OCI-LY7 (cell line): Measurements from ENCODE around the gene UROS. TPM values are rescaled to one million over a fixed set of nuclear protein-coding genes. Genes with fewer than 3 reads are reported as not detected.

ENCODE experiments used
- BruUV-seq: library from RNA; stranded (reverse); fragments of 400-500 nt; replicated peaks from 2 replicates; lab custom pipeline; 2021; lab: Mats Ljungman, UMichigan
- CTCF ChIA-PET: fragments of 300-600 bp; sonication (Branson Sonifier 250); formaldehyde crosslinking; loops from one replicate; lab custom pipeline; 2022; ENCODE audit warnings: antibody characterized with exemption; ENCODE audit not compliant: unreplicated experiment; lab: Charles Lee
- POLR2A ChIA-PET: fragments of 300-600 bp; sonication (Branson Sonifier 250); formaldehyde crosslinking; loops from one replicate; lab custom pipeline; 2022; ENCODE audit warnings: antibody characterized with exemption; lab: Charles Lee
- DNase-seq: peaks from one replicate; pipeline ENCODE4 v3.0.0-alpha.2; 2015; ENCODE audit warnings: low spot score
- H2AFZ ChIP-seq: fragments of 200-600 bp; sonication (generic), shearing (Covaris generic); 2 replicates; pipeline ENCODE4 v1.6.1; 2014; ENCODE audit warnings: mild to moderate bottlenecking, antibody characterized with exemption, low read length, moderate library complexity
- H3K27ac ChIP-seq: fragments of 200-600 bp; sonication (generic); 2 replicates; pipeline ENCODE4 v1.5.1; 2014; ENCODE audit warnings: mixed run types, low read depth, mild to moderate bottlenecking, moderate library complexity, low read length, inconsistent platforms; ENCODE audit not compliant: poor library complexity, severe bottlenecking
- H3K36me3 ChIP-seq: fragments of 200-600 bp; sonication (generic); 2 replicates; pipeline ENCODE4 v1.6.1; 2014; ENCODE audit warnings: mild to moderate bottlenecking, antibody characterized with exemption, low read length, moderate library complexity, mixed read lengths; ENCODE audit not compliant: insufficient read depth
- H3K4me1 ChIP-seq: fragments of 200-600 bp; sonication (generic); 2 replicates; pipeline ENCODE4 v1.5.1; 2014; ENCODE audit warnings: mild to moderate bottlenecking, low read length; ENCODE audit not compliant: insufficient read depth, poor library complexity, severe bottlenecking
- H3K4me2 ChIP-seq: fragments of 200-600 bp; sonication (generic); 2 replicates; pipeline ENCODE4 v1.6.1; 2014; ENCODE audit warnings: mild to moderate bottlenecking, low read length
- H3K4me3 ChIP-seq: fragments of 200-600 bp; sonication (generic); 2 replicates; pipeline ENCODE4 v1.5.1; 2014; ENCODE audit warnings: mild to moderate bottlenecking, low read depth, low read length; ENCODE audit not compliant: poor library complexity, severe bottlenecking
- H3K79me2 ChIP-seq: fragments of 200-600 bp; sonication (generic); 2 replicates; pipeline ENCODE4 v1.6.1; 2016; ENCODE audit warnings: low read depth, mild to moderate bottlenecking, low read length, moderate library complexity, mixed read lengths; ENCODE audit not compliant: insufficient read depth
- H3K9me2 ChIP-seq: fragments of 200-600 bp; sonication (generic); 2 replicates; pipeline ENCODE4 v1.6.1; 2016; ENCODE audit warnings: mild to moderate bottlenecking, low read length, mixed read lengths; ENCODE audit not compliant: insufficient read depth
- H3K9me3 ChIP-seq: fragments of 200-600 bp; sonication (generic); 2 replicates; pipeline ENCODE4 v1.6.1; 2014; ENCODE audit warnings: mild to moderate bottlenecking, mixed run types, low read length, mixed read lengths
- H4K20me1 ChIP-seq: fragments of 200-600 bp; sonication (generic); 2 replicates; pipeline ENCODE4 v1.6.1; 2014; ENCODE audit warnings: mild to moderate bottlenecking, antibody characterized with exemption, low read length, moderate library complexity, mixed read lengths; ENCODE audit not compliant: insufficient read depth
- EZH2phosphoT487 ChIP-seq: fragments of 200-600 bp; sonication (generic); IDR thresholded peaks from 2 replicates; pipeline ENCODE4 v1.6.1; 2018; ENCODE audit warnings: low read depth, borderline replicate concordance, mild to moderate bottlenecking, mixed run types, antibody characterized with exemption, low read length, moderate library complexity, mixed read lengths
- intact Hi-C: fragments of 100-400 bp; cut with micrococcal nuclease; formaldehyde crosslinking; loops from one replicate; pipeline ENCODE4 v1.10.0; 2022; ENCODE audit not compliant: unreplicated experiment
- microRNA-seq: library from miRNA; unstranded; fragments of <30 nt; microRNA quantifications from one replicate; pipeline ENCODE4 v1.2.0, GENCODE V29; 2022; ENCODE audit warnings: borderline replicate concordance
- small RNA-seq: library from RNA; depleted of rRNA; stranded (forward); fragments of <200 nt; gene quantifications from one replicate; pipeline ENCODE3, GENCODE V24; 2014
- total RNA-seq, 2 experiments: library from RNA; depleted of rRNA in 1 of 2; stranded (reverse); fragments of >200 nt in 1 of 2; shearing (Covaris generic) in 1 of 2; gene quantifications; 2 replicates each; pipeline ENCODE4 v1.2.3, GENCODE V29; 2014 to 2022
- TF ChIP-seq, protein P1 (sequence below): fragments of 200-600 bp; sonication (generic); conservative IDR thresholded peaks from 2 replicates; pipeline ENCODE4 v1.5.1; 2014; ENCODE audit warnings: mild to moderate bottlenecking, antibody characterized with exemption, low read length, moderate library complexity, mixed read lengths

The UROS gene
- total RNA-seq, 2 experiments from 2014 or later = 37.3 to 44.5 TPM

DNA sequence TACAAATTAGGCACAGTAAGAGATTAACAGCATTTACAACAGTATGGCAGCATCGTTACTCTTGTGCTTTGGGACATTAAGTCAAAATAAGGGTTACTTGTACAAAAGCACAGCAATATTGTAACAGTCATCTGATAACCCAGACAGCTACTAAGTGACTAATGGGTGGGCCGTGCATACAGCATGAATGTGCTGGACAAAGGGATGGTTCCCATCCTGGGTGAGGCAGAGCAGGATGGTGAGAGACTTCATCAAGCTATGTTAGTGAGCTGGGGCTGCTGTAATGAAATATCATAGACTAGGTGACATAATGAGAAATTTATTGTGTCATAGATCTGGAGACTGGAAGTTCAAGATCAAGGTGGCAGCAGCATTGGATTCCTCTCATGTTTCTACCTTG lies 78.1 kb downstream of the UROS start:
- no peak overlapping the region for H2AFZ ChIP-seq
- ChIA-PET CTCF (no interaction called here), POLR2A (interaction anchor here (0.6 kb wide), 1 partner anchor 14 kb away, joined by 3 read pairs; no protein-coding TSS in a partner anchor)
- TF ChIP-seq EZH2phosphoT487 = no peak
- no peaks in the 10 kb centered on the region for H3K9me3 ChIP-seq
- H3K4me1 ChIP-seq = no peaks in the 10 kb centered on the region
- intact Hi-C loops = no loop called here
- H3K79me2 ChIP-seq = no peaks in the 10 kb centered on the region
- no peak overlapping the region for H3K4me3 ChIP-seq
- H3K4me2 ChIP-seq = no peak overlapping the region
- no peak overlapping the region for H3K27ac ChIP-seq
- no TSS peak for BruUV-seq
- H4K20me1 ChIP-seq = 0 out of 2 replicates have a peak, but pooled peaks cover 20% of the 10 kb centered on the region
- no peaks in the 10 kb centered on the region for H3K9me2 ChIP-seq
- no peak for DNase-seq
- peaks cover 99% of the 10 kb centered on the region for H3K36me3 ChIP-seq

DNA sequence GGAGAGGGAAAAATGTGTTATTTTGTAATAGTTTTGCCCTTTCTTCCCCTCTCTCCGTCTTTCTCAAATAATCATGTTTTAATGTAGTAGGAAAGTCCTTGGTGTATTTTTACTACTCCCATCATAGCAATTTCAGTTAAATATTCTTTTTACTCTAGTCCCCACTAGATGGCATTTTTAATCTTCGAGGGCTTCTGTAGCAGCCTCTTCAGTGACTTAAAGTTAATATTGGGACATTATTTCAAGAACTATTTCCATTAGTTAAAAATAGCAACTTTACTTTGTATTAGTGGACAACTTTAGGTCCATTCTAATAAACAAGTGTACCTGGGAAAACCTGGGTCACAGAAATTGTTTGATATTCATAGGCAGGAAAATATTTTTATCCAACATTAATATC lies 80.6 kb downstream of the UROS start:
- BruUV-seq = TSS peak; percentile 4
- no peaks in the 10 kb centered on the region for H3K4me1 ChIP-seq
- DNase-seq = peak; percentile 12
- no peak overlapping the region for H3K27ac ChIP-seq
- 0 out of 2 replicates have a peak, but pooled peaks cover 7% of the 10 kb centered on the region for H3K79me2 ChIP-seq
- H3K4me2 ChIP-seq = no peak overlapping the region
- H3K9me3 ChIP-seq = no peaks in the 10 kb centered on the region
- ChIA-PET CTCF (no interaction called here), POLR2A (no interaction called here)
- 0 out of 2 replicates have a peak, but pooled peaks cover 23% of the 10 kb centered on the region for H4K20me1 ChIP-seq
- H3K36me3 ChIP-seq = peaks cover 99% of the 10 kb centered on the region
- H2AFZ ChIP-seq = no peak overlapping the region
- intact Hi-C loops = no loop called here
- TF ChIP-seq EZH2phosphoT487 = no peak
- TF ChIP-seq, protein P1, sequence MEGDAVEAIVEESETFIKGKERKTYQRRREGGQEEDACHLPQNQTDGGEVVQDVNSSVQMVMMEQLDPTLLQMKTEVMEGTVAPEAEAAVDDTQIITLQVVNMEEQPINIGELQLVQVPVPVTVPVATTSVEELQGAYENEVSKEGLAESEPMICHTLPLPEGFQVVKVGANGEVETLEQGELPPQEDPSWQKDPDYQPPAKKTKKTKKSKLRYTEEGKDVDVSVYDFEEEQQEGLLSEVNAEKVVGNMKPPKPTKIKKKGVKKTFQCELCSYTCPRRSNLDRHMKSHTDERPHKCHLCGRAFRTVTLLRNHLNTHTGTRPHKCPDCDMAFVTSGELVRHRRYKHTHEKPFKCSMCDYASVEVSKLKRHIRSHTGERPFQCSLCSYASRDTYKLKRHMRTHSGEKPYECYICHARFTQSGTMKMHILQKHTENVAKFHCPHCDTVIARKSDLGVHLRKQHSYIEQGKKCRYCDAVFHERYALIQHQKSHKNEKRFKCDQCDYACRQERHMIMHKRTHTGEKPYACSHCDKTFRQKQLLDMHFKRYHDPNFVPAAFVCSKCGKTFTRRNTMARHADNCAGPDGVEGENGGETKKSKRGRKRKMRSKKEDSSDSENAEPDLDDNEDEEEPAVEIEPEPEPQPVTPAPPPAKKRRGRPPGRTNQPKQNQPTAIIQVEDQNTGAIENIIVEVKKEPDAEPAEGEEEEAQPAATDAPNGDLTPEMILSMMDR = peak; percentile 61
- H3K4me3 ChIP-seq = no peak overlapping the region
- no peaks in the 10 kb centered on the region for H3K9me2 ChIP-seq

DNA sequence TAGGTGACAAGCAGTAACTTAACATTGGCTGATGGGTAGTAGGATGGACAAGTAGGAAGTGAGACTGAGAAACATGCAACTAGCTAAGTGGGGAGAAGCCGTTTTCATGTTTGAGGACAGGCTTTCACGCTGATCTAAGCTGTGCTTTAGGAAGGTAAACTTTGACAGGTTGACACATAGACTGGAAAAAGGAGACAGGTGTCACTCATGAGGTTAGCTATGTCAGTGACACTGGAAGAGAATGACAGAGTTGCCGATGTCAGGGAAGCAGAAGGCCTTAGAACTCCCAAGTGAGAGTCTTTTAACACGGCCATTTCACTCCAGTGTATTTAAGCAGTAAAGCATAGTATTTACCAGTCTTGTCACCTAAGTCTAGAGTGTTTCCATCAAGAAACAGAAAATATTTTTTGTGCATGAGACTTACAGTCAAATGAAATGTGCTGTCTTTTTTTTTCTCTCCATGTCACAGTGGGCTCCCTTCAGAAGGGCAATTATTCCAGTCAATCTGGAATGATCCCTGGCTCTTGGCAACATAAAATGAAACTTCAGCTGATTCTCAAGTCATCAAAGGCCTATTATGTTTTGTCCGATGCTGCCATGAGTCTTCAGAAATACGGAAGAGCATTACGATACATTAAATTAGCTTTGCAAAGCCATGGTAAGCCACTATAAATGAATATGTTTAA lies 82.9 kb downstream of the UROS start:
- intact Hi-C loops = no loop called here
- POLR2A ChIA-PET = interaction anchor here (0.6 to 1.7 kb wide), 4 partner anchors 9 to 16 kb away, joined by 3 to 7 read pairs (median 4); no protein-coding TSS in a partner anchor
- H2AFZ ChIP-seq = no peak overlapping the region
- DNase-seq = no peak
- peaks cover 15% of the 10 kb centered on the region; the same call in 1 of the 2 replicates for H3K79me2 ChIP-seq
- no TSS peak for BruUV-seq
- no peak overlapping the region for H3K4me2 ChIP-seq
- no peak overlapping the region for H3K27ac ChIP-seq
- CTCF ChIA-PET = no interaction called here
- H3K9me3 ChIP-seq = no peaks in the 10 kb centered on the region
- peaks cover 41% of the 10 kb centered on the region for H4K20me1 ChIP-seq
- no peaks in the 10 kb centered on the region for H3K9me2 ChIP-seq
- no peaks in the 10 kb centered on the region for H3K4me1 ChIP-seq
- H3K36me3 ChIP-seq = peaks cover 99% of the 10 kb centered on the region
- TF ChIP-seq EZH2phosphoT487 = no peak
- TF ChIP-seq, protein P1 = no peak
- no peak overlapping the region for H3K4me3 ChIP-seq

Small RNA genes within 50 kb of the gene (microRNA-seq; reads per million reads assigned to microRNA genes)
- gene MIR4484 = 10.6 reads per million, percentile 15 among the genes with 10 or more reads in this experiment

Small RNA genes within 50 kb of the gene (small RNA-seq; reads per million reads assigned to genes)
- not detected for gene MIR4484
- gene RF00017 = not detected

Other genes starting within 250 kb of the UROS start
- gene TEX36, start 140.1 kb downstream of the UROS start, total RNA-seq (2014; rRNA removed; shearing (Covaris generic)) = not detected in 2 replicates
- not detected in 2 replicates for gene TEX36, start 140.1 kb downstream of the UROS start, total RNA-seq (2022)
- gene EDRF1, start 103.5 kb downstream of the UROS start, total RNA-seq (2014; rRNA removed; shearing (Covaris generic)) = 87.5 and 117 TPM in 2 replicates
- 221 and 232 TPM in 2 replicates for gene EDRF1, start 103.5 kb downstream of the UROS start, total RNA-seq (2022)
- not detected in 2 replicates for gene MMP21, start 47.4 kb downstream of the UROS start, total RNA-seq (2014; rRNA removed; shearing (Covaris generic))
- not detected in 2 replicates for gene MMP21, start 47.4 kb downstream of the UROS start, total RNA-seq (2022)
- 59.1 and 61.4 TPM in 2 replicates for gene BCCIP, start 288 bp upstream of the UROS start, total RNA-seq (2014; rRNA removed; shearing (Covaris generic))
- 81.1 and 96.2 TPM in 2 replicates for gene BCCIP, start 288 bp upstream of the UROS start, total RNA-seq (2022)
- gene DHX32, start 58.0 kb upstream of the UROS start, total RNA-seq (2014; rRNA removed; shearing (Covaris generic)) = 0.22 and 0.46 TPM in 2 replicates
- 0.27 TPM in 1 of 2 replicates, not detected in the other for gene DHX32, start 58.0 kb upstream of the UROS start, total RNA-seq (2022)
- not detected in 2 replicates for gene FANK1, start 73.3 kb upstream of the UROS start, total RNA-seq (2014; rRNA removed; shearing (Covaris generic))
- gene FANK1, start 73.3 kb upstream of the UROS start, total RNA-seq (2022) = not detected in 2 replicates